SK-N-MC (cell line): ENCODE results near the gene NUDT21.

ENCODE experiments used
- EZH2 ChIP-seq: fragments of 200-600 bp; sonication (generic); IDR thresholded peaks from one replicate; pipeline ENCODE4 v1.6.1; 2017; ENCODE audit warnings: antibody characterized with exemption
- FOXP2 ChIP-seq: optimal IDR thresholded peaks from 2 replicates; pipeline ENCODE3; 2011; ENCODE audit warnings: mild to moderate bottlenecking, moderate library complexity; ENCODE audit not compliant: insufficient read depth; ENCODE audit errors: extremely low read length, control extremely low read depth

GRCh38 chr16:56428091-56428490 lies 23.0 kb downstream of the NUDT21 start:
- TF ChIP-seq FOXP2 (no peak), EZH2 (no peak)
